ENCODE data around the gene NCL.
"Not testable (repeated sequence)": the region's sequence is repeated elsewhere in the genome, so short reads cannot be mapped to it uniquely, and the experiment has no call there.

The NCL gene

GRCh38 chr2:231410293-231411004 lies 53.8 kb downstream of the NCL start:
- peaks cover 31 to 44% of the 10 kb centered on the region in 2 donors for H3K4me1 ChIP-seq (ENCODE audit: control insufficient read depth in 2 of 2, insufficient read depth in 2 of 2, low read length in 2 of 2)
- H3K27ac ChIP-seq (ENCODE audit: low read depth in 2 of 2, low read length in 2 of 2): peak overlapping the region; percentile 83 to 95
- no peaks in the 10 kb centered on the region for H3K9me3 ChIP-seq (ENCODE audit: control insufficient read depth in 2 of 2, low read length in 2 of 2)
- H3K9ac ChIP-seq (ENCODE audit: low read depth in 1 of 2, low read length in 2 of 2): no peak overlapping the region
- H3K36me3 ChIP-seq (ENCODE audit: control insufficient read depth in 2 of 2, insufficient read depth in 2 of 2, low read length in 2 of 2): peaks cover 0 to 6% of the 10 kb centered on the region in 2 donors
- no peak overlapping the region for H3K4me3 ChIP-seq (ENCODE audit: low read length in 2 of 2)
- H3K27me3 ChIP-seq (ENCODE audit: control insufficient read depth in 2 of 2, insufficient read depth in 2 of 2, low read length in 2 of 2): no peaks in the 10 kb centered on the region

- no peak overlapping the region for H3K4me3 ChIP-seq (ENCODE audit: low read length in 2 of 2)
- peak overlapping the region; percentile 83 to 95 for H3K27ac ChIP-seq (ENCODE audit: low read depth in 2 of 2, low read length in 2 of 2)
- H3K27me3 ChIP-seq (ENCODE audit: control insufficient read depth in 2 of 2, insufficient read depth in 2 of 2, low read length in 2 of 2): no peaks in the 10 kb centered on the region
- peaks cover 28 to 40% of the 10 kb centered on the region in 2 donors for H3K4me1 ChIP-seq (ENCODE audit: control insufficient read depth in 2 of 2, insufficient read depth in 2 of 2, low read length in 2 of 2)
- H3K9ac ChIP-seq (ENCODE audit: low read depth in 1 of 2, low read length in 2 of 2): peak overlapping the region in 1 of 2 donors; percentile 47
- H3K9me3 ChIP-seq (ENCODE audit: control insufficient read depth in 2 of 2, low read length in 2 of 2): no peaks in the 10 kb centered on the region
- peaks cover 0 to 6% of the 10 kb centered on the region in 2 donors for H3K36me3 ChIP-seq (ENCODE audit: control insufficient read depth in 2 of 2, insufficient read depth in 2 of 2, low read length in 2 of 2)
Observed at GRCh38 chr2:231409776-231410175, 54.5 kb downstream of the NCL start.

- H3K9ac ChIP-seq (ENCODE audit: low read depth in 1 of 2, low read length in 2 of 2); H3K9me3 ChIP-seq (ENCODE audit: control insufficient read depth in 2 of 2, low read length in 2 of 2); H3K4me3 ChIP-seq (ENCODE audit: low read length in 2 of 2); H3K27me3 ChIP-seq (ENCODE audit: control insufficient read depth in 2 of 2, insufficient read depth in 2 of 2, low read length in 2 of 2); H3K36me3 ChIP-seq (ENCODE audit: control insufficient read depth in 2 of 2, insufficient read depth in 2 of 2, low read length in 2 of 2); H3K27ac ChIP-seq (ENCODE audit: low read depth in 2 of 2, low read length in 2 of 2): not testable (repeated sequence)
- H3K4me1 ChIP-seq (ENCODE audit: control insufficient read depth in 2 of 2, insufficient read depth in 2 of 2, low read length in 2 of 2): peaks cover 24 to 34% of the 10 kb centered on the region in 2 donors
Observed at GRCh38 chr2:231408304-231408703, 56.0 kb downstream of the NCL start.

GRCh38 chr2:231407686-231408085 lies 56.6 kb downstream of the NCL start:
- H3K9ac ChIP-seq (ENCODE audit: low read depth in 1 of 2, low read length in 2 of 2); H3K4me3 ChIP-seq (ENCODE audit: low read length in 2 of 2): not testable (repeated sequence)
- H3K4me1 ChIP-seq (ENCODE audit: control insufficient read depth in 2 of 2, insufficient read depth in 2 of 2, low read length in 2 of 2): peaks cover 18 to 35% of the 10 kb centered on the region in 2 donors

GRCh38 chr2:231405601-231406367 lies 58.5 kb downstream of the NCL start:
- H3K9me3 ChIP-seq (ENCODE audit: control insufficient read depth in 2 of 2, low read length in 2 of 2); H3K27me3 ChIP-seq (ENCODE audit: control insufficient read depth in 2 of 2, insufficient read depth in 2 of 2, low read length in 2 of 2); H3K9ac ChIP-seq (ENCODE audit: low read depth in 1 of 2, low read length in 2 of 2); H3K36me3 ChIP-seq (ENCODE audit: control insufficient read depth in 2 of 2, insufficient read depth in 2 of 2, low read length in 2 of 2); H3K4me3 ChIP-seq (ENCODE audit: low read length in 2 of 2): not testable (repeated sequence)
- Histone ChIP-seq H3K27ac (ENCODE audit: low read depth in 2 of 2, low read length in 2 of 2) (peak overlapping the region in 1 of 2 donors; percentile 47), H3K4me1 (ENCODE audit: control insufficient read depth in 2 of 2, insufficient read depth in 2 of 2, low read length in 2 of 2) (peaks cover 10 to 37% of the 10 kb centered on the region in 2 donors)

More at GRCh38 chr2:231407686-231408085, 56.6 kb downstream of the NCL start:
- not testable (repeated sequence) for H3K27ac ChIP-seq (ENCODE audit: low read depth in 2 of 2, low read length in 2 of 2); H3K27me3 ChIP-seq (ENCODE audit: control insufficient read depth in 2 of 2, insufficient read depth in 2 of 2, low read length in 2 of 2); H3K36me3 ChIP-seq (ENCODE audit: control insufficient read depth in 2 of 2, insufficient read depth in 2 of 2, low read length in 2 of 2); H3K9me3 ChIP-seq (ENCODE audit: control insufficient read depth in 2 of 2, low read length in 2 of 2)

GRCh38 chr2:231404183-231404578 lies 60.1 kb downstream of the NCL start:
- H3K9ac ChIP-seq (ENCODE audit: low read depth in 1 of 2, low read length in 2 of 2): peak overlapping the region in 1 of 2 donors; percentile 95
- peaks cover 9 to 42% of the 10 kb centered on the region in 2 donors for H3K4me1 ChIP-seq (ENCODE audit: control insufficient read depth in 2 of 2, insufficient read depth in 2 of 2, low read length in 2 of 2)
- H3K27ac ChIP-seq (ENCODE audit: low read depth in 2 of 2, low read length in 2 of 2): peak overlapping the region in 1 of 2 donors; percentile 82
- H3K9me3 ChIP-seq (ENCODE audit: control insufficient read depth in 2 of 2, low read length in 2 of 2); H3K27me3 ChIP-seq (ENCODE audit: control insufficient read depth in 2 of 2, insufficient read depth in 2 of 2, low read length in 2 of 2); H3K4me3 ChIP-seq (ENCODE audit: low read length in 2 of 2): not testable (repeated sequence)
- peaks cover 0 to 14% of the 10 kb centered on the region in 2 donors for H3K36me3 ChIP-seq (ENCODE audit: control insufficient read depth in 2 of 2, insufficient read depth in 2 of 2, low read length in 2 of 2)

All from mucosa of rectum (tissue), 2 donors.